OCI-LY7 (cell line): Measurements from ENCODE around the gene RPRD1B.
"Not testable (repeated sequence)": the region's sequence is repeated elsewhere in the genome, so short reads cannot be mapped to it uniquely, and the experiment has no call there.

ENCODE experiments used
- CTCF ChIP-seq: fragments of 200-600 bp; sonication (generic); conservative IDR thresholded peaks from 2 replicates; pipeline ENCODE4 v1.5.1; 2014; ENCODE audit warnings: mild to moderate bottlenecking, antibody characterized with exemption, low read length, moderate library complexity, mixed read lengths
- EZH2phosphoT487 ChIP-seq: fragments of 200-600 bp; sonication (generic); IDR thresholded peaks from 2 replicates; pipeline ENCODE4 v1.6.1; 2018; ENCODE audit warnings: low read depth, borderline replicate concordance, mild to moderate bottlenecking, mixed run types, antibody characterized with exemption, low read length, moderate library complexity, mixed read lengths

GRCh38 chr20:38009416-38009815 lies 24.1 kb upstream of the RPRD1B start:
- TF ChIP-seq CTCF, EZH2phosphoT487: not testable (repeated sequence)
